Amniotic stem cell (primary cell): ENCODE results near the gene FFAR3.
A peak's percentile ranks its signal among the peaks of the same experiment; 100 is the strongest.
"Not testable (repeated sequence)": the region's sequence is repeated elsewhere in the genome, so short reads cannot be mapped to it uniquely, and the experiment has no call there.

ENCODE experiments used
- DNase-seq: peaks from one replicate; lab custom pipeline; 2025; lab: John Stamatoyannopoulos, UW

Gene FFAR3

GRCh38 chr19:35401416-35401815 lies 43.2 kb downstream of the FFAR3 start:
- DNase-seq = not testable (repeated sequence)

GRCh38 chr19:35403116-35403760 lies 45.0 kb downstream of the FFAR3 start:
- no peak for DNase-seq

DNA sequence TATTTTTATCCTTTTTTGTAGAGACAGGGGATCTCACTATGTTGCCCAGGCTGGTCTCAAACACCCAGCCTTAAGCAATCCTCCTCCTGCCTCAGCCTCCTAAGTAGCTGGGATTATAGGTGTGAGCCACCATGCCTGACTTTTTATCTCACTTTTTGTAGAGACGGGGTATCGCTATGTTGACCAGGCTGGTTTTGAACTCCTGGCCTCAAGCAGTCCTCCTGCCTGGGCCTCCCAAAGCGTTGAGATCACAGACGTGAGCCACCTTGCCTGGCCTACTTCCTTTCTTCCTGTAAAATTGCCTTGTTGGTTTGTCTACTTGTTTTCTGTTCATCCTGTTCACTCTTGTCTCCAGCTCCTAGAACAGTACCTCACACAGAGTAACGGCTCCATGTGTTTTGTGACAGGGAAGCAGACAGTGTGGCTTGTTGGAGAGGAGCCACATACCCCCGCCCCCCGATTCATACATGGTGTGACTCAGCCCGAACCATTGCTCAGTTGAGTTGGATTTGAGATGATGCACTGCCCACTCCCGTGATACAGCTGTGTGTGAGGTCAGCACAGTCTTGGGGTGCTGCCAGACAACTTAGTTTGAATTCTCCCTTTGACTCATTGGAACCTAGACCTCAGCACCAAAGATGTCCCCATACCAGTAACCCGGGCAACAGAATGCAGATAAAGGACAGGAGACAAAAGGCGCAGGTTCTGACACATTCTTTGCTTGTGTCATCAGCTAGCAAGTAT lies 46.8 kb downstream of the FFAR3 start:
- peak; percentile 31 for DNase-seq

DNA sequence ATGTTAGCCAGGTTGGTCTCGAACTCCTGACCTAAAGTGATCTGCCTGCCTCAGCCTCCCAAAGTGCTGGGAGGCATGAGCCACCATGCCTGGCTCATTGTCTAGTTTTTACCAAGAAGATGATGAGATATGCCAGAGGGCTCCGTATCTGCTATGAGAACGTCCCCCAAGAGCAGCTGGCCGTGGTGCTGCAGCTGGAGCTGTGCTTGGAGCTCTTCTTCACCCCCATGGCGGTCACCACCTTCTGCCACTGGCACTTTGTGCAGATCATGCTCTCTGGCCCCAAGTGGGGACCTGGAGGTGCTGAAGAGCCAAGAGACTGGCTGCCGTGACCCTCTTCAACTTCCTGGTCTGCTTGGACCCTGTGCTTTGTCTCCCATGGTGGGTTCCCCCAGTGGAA lies 49.4 kb downstream of the FFAR3 start:
- no peak for DNase-seq

GRCh38 chr19:35408284-35409171 lies 50.3 kb downstream of the FFAR3 start:
- no peak for DNase-seq

DNA sequence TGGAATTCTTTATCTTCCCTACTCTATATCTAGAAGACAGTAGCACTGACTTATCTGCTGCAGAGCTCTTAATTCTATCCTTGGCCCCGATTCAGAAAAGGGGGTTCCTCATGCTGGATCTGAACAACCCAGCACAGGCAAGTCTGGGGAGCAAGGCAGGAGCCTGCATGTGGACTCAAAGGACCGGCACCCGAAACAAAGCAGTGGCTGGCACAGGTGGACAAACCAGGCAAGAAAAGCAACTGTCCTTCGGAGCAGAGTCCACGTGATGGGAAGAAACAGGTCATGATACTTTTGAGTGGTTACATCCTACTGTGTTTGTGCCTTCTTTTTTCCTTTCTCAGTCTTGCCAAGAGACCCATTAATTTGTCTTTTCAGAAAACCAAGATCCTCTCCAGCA lies 50.9 kb downstream of the FFAR3 start:
- no peak for DNase-seq
